ENCODE measurements around the gene ADCYAP1R1. TPM values are rescaled to one million over a fixed set of nuclear protein-coding genes. Genes with fewer than 3 reads are reported as not detected.

The ADCYAP1R1 gene
- total RNA-seq (ENCODE audit: low replicate concordance), result not detected in 2 replicates

DNA sequence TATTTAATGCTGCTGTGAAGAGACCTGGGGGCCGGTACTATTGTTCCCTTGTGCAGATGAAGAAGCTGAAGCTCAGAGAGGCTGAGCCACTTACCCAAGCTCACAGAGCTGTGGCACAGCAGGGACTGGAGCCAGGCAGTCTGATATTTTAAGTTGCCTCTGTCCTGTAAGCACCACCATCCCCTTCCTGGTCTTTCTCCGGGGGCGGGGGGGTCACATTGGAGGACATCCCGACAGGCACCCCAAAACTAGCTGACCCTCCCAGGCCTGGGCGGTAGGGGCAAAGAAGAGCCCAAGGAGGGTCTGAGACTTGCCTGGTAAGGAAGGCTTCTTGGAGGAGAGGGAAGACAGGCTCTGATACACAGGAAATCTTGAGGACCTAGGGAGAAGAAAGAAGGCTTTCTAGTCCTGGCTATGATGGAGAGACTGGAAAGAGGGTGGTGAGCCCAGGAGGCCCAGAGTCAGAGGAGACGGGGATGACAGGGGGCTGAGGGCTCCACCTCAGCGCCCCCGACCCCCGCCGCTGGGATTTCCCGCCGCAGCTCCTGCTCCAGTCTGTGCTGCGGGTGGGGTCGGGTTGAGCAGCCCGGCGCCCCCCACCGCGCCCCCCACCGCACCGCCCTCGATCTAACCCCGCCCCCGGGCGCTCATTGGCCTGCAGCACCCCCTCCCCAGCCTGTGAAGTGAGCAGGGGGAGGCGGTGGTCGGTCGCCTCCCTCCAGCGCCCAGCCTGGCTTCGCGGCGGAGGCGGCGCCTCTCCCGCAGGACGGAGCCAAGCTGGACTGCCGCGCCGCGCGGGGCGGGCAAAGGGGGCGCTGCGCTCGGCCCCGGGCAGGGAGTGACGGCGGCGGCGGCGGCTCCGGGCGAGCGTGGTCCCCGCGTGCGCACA is at the start of gene ADCYAP1R1:
Gene ADCYAP1R1, plus strand, starts transcription at position 711 of the 889 bp plus-strand sequence. CDS start 10,957 bp downstream, outside the sequence.
- no peak for DNase-seq (ENCODE audit: low read depth)
- TF ChIP-seq, protein P1, sequence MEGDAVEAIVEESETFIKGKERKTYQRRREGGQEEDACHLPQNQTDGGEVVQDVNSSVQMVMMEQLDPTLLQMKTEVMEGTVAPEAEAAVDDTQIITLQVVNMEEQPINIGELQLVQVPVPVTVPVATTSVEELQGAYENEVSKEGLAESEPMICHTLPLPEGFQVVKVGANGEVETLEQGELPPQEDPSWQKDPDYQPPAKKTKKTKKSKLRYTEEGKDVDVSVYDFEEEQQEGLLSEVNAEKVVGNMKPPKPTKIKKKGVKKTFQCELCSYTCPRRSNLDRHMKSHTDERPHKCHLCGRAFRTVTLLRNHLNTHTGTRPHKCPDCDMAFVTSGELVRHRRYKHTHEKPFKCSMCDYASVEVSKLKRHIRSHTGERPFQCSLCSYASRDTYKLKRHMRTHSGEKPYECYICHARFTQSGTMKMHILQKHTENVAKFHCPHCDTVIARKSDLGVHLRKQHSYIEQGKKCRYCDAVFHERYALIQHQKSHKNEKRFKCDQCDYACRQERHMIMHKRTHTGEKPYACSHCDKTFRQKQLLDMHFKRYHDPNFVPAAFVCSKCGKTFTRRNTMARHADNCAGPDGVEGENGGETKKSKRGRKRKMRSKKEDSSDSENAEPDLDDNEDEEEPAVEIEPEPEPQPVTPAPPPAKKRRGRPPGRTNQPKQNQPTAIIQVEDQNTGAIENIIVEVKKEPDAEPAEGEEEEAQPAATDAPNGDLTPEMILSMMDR (IDR thresholded peaks at IDR 0.05; ENCODE audit: insufficient read depth, low read length), result no peak
- no peak within 1 kb of the TSS for H3K4me3 ChIP-seq (ENCODE audit: low read depth, low read length)

DNA sequence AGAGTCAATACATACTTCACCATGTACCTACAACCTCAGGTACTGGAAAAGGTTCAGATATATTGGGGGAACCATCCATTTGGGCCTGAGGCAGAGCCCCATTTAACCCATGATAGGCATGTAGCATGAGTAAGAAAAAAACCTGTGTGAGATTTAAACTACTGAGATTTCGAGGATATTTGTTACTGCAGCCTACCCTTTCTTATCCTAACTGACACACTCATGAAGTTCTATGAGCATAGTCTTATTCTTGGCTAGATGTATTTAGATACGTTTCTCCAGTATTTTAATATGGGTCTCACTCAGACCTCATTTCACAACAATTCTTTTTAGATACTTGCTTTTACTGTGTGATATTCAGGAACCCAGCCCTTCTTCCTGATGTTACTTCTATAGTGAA is 49.0 kb upstream of the ADCYAP1R1 start:
- DNase-seq (ENCODE audit: low read depth), result no peak
- no peak overlapping the region for H3K4me3 ChIP-seq (ENCODE audit: low read depth, low read length)
- TF ChIP-seq, protein P1 (IDR thresholded peaks at IDR 0.05; ENCODE audit: insufficient read depth, low read length), result no peak

DNA sequence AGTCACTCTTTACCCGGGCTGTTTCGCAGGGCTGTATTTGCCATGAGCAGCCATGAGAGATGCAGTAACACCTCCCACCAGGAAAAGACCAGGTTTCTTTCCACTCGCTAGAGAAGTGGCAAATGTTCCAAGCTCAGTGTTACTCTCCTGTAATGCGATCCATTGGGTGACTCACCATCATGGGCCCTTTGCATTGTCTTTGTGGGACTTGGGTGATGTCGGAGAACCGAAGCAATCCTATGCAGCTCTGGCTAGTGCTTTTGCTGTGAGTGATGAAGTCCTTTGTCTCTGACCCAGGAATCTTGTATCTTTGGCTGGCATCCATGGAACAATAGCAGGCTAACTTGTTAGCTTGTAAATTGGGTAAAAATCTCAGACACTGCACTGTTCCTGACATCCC is 48.4 kb upstream of the ADCYAP1R1 start:
- DNase-seq (ENCODE audit: low read depth), result peak; percentile 27
- TF ChIP-seq, protein P1 (IDR thresholded peaks at IDR 0.05; ENCODE audit: insufficient read depth, low read length), result no peak
- no peak overlapping the region for H3K4me3 ChIP-seq (ENCODE audit: low read depth, low read length)

DNA sequence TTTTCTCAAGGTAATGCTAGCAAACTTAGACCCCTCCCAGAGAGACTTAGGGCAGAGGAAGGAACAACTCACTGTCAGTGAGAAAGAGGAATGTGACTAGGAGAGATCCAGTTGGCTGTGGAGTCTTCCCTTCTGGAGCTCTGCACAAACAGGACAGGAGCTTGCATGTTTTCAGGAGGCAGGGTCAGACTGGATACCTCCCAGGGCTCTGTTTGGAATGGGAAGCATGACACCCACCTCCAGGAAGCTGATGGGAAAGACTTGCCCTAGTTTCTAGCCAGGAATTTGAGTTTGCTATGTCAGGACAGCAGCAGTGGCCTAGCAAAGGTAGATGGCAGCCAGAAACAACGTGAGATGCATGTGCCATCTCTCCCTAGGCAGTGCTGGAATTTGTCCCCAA is 47.7 kb upstream of the ADCYAP1R1 start:
- no peak for DNase-seq (ENCODE audit: low read depth)

DNA sequence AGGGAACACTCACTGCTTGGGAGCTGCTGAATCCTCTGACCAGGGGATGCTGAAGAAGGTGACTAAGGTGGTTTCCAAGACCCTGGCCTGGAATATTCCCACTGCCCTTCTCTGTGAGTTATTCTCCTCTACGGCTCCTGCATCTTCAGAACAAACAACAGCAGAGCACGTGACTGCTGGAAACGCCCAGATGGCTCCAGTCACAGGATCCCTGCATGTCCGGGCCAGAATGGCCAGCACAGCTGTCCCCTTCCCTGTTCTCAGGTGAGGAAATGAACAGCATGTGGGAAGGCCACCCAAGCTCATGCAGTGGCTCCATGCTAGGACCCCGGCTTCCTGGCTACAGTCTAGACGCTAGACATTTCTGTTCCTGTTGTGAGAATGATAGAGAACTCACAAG is 45.3 kb upstream of the ADCYAP1R1 start:
- no peak for DNase-seq (ENCODE audit: low read depth)
- H3K4me3 ChIP-seq (ENCODE audit: low read depth, low read length), result no peak overlapping the region
- TF ChIP-seq, protein P1 (IDR thresholded peaks at IDR 0.05; ENCODE audit: insufficient read depth, low read length), result no peak

More for the DNA sequence above, 47.7 kb upstream of the ADCYAP1R1 start:
- TF ChIP-seq, protein P1 (IDR thresholded peaks at IDR 0.05; ENCODE audit: insufficient read depth, low read length), result no peak
- no peak overlapping the region for H3K4me3 ChIP-seq (ENCODE audit: low read depth, low read length)

DNA sequence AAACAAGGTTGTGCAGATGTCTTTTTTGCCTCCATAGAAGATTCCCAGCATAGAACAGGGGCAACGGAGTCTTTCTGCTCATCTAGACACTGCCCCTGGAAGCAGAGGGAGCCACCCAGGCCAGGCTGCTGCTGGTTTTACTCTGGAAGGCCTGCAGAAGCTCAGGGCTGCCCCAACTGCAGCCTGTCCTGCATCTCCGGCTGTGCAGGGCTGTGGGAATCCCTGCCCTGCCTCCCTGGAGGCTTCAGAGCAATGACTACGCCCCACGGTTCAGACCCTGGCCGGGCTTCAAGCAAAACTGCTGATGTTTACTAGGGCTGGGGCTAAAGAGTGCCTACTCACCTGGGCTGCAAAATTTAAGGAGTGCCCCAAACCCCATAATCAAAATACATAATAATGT is 44.5 kb upstream of the ADCYAP1R1 start:
- DNase-seq (ENCODE audit: low read depth), result no peak
- H3K4me3 ChIP-seq (ENCODE audit: low read depth, low read length), result no peak overlapping the region
- TF ChIP-seq, protein P1 (IDR thresholded peaks at IDR 0.05; ENCODE audit: insufficient read depth, low read length), result no peak

Measured in fibroblast of the aortic adventitia (primary cell).